Aorta (tissue), 5 donors: ENCODE data around the gene ATP11B. TPM values are rescaled to one million over a fixed set of nuclear protein-coding genes. Genes with fewer than 3 reads are reported as not detected.

Source experiments
- ATAC-seq: fragments of 200-7000 bp; cut with Tn5 transposase; one replicate; pipeline ENCODE4 v1.9.1; 2022; ENCODE audit warnings: moderate library complexity; ENCODE audit not compliant: low FRiP score
- DNase-seq, 2 donors: peaks; one replicate each; pipeline ENCODE4 v3.0.0-alpha.2; 2020
- H3K27ac ChIP-seq, 2 donors: one replicate each; pipeline ENCODE4 v1.5.1; 2013; ENCODE audit warnings: low read length in 2 of 2, mild to moderate bottlenecking in 2 of 2, moderate library complexity in 2 of 2, control low read depth in 1 of 2, inconsistent platforms in 1 of 2, low read depth in 1 of 2
- H3K27me3 ChIP-seq, 2 donors: one replicate each; pipeline ENCODE4 v1.6.1; 2013; ENCODE audit warnings: control low read depth in 1 of 2, low read length in 1 of 2, mild to moderate bottlenecking in 1 of 2, moderate library complexity in 1 of 2; ENCODE audit not compliant: insufficient read depth in 2 of 2, control insufficient read depth in 1 of 2
- H3K36me3 ChIP-seq, 2 donors: one replicate each; pipeline ENCODE4 v1.6.1; 2013; ENCODE audit warnings: control low read depth in 1 of 2, low read length in 1 of 2, mild to moderate bottlenecking in 1 of 2; ENCODE audit not compliant: insufficient read depth in 2 of 2, control insufficient read depth in 1 of 2
- H3K4me1 ChIP-seq, 2 donors: one replicate each; pipeline ENCODE4 v1.6.1; 2013; ENCODE audit warnings: low read length in 2 of 2, control low read depth in 1 of 2, mild to moderate bottlenecking in 1 of 2, moderate library complexity in 1 of 2; ENCODE audit not compliant: insufficient read depth in 2 of 2, control insufficient read depth in 1 of 2
- H3K4me3 ChIP-seq, 2 donors: one replicate each; pipeline ENCODE4 v1.5.1; 2013; ENCODE audit warnings: low read length in 2 of 2, control low read depth in 1 of 2, mild to moderate bottlenecking in 1 of 2
- H3K9me3 ChIP-seq: one replicate; pipeline ENCODE4 v1.6.1; 2013; ENCODE audit warnings: mild to moderate bottlenecking, low read length; ENCODE audit not compliant: control insufficient read depth
- WGBS, 2 donors: extraction: QIAGEN DNeasy Blood & Tissue Kit; methylation state at CpG; one replicate each; pipeline ENCODE4 v1.1.7; 2013; 5-methylcytosine and 5-hydroxymethylcytosine counted together
- intact Hi-C, 2 donors: fragments of 100-400 bp; cut with DNase I; formaldehyde crosslinking; loops; one replicate each; pipeline versions ENCODE4 v1.14.2 to v1.15.0; 2022
- polyA plus RNA-seq, 2 donors: library from polyadenylated mRNA; stranded (reverse); fragments of 200-250 nt; gene quantifications; one replicate each; pipeline ENCODE4 v1.2.3, GENCODE V29; 2013
- total RNA-seq, 2 donors: library from RNA; stranded (reverse); fragmentation: NEBNext Ultra II Directional; extraction: Animal tissue kit (Norgen Biotek cat#: 25700); gene quantifications; one replicate each; pipeline ENCODE4 v1.2.1, GENCODE V29; 2021
- donor health status: healthy with polysubstance abuse.
- donor health status: Bipolar disorder and iron deficiency.
- donor health status: DM: no; HTN: no; CAD: no.
- donor health status: DM: no; HTN: no; CAD: no.
- donor health status: DM: yes; HTN: yes; CAD: no.

The ATP11B gene
- total and polyA plus RNA-seq, 4 donors = 8.9 to 70.3 (median 37.5) TPM

DNA sequence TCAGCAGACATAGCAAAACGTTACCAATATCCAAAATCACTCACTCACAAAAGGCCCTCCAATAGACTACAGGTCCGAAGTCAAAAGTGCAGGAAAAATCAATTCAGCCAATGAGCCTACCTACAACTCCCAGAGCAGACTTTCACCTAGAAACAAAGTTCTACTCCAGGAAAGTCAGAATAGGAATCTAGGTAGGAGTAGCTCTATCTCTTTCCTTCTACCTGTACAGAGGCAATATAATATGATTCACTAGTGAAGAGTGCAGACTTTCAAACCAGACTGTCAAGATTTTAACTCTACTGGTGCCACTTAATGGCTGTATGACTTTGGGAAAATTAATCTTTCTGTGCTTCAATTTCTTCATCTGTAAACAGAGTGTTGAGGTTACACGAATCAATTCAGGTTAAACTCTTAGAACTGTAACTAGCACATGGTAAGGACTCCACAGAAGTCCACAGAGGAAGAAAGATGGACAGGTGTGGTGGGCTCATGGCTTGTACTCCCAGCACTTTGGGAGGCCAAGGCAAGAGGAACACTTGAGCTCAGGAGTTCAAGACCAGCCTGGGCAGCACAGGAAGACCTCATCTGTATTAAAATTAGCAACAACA is 177.6 kb downstream of the ATP11B start:
- ATAC-seq (no peak), DNase-seq (no peak)
- Histone ChIP-seq H3K36me3 (no peaks in the 10 kb centered on the region), H3K4me1 (no peaks in the 10 kb centered on the region), H3K27me3 (no peaks in the 10 kb centered on the region), H3K4me3 (no peak overlapping the region), H3K9me3 (no peaks in the 10 kb centered on the region), H3K27ac (no peak overlapping the region)
- WGBS, 2 donors = 78 to 83% methylated on average over 3 of the region's 3 CpGs
- intact Hi-C loops = no loop called here

Other genes with a start within 250 kb of the ATP11B start
- 10 to 100 TPM; 36.7 to 48.3 TPM for gene DCUN1D1, start 187.0 kb downstream of the ATP11B start, total RNA-seq
- 10 to 100 TPM; 12.1 to 14.1 TPM for gene DCUN1D1, start 187.0 kb downstream of the ATP11B start, polyA plus RNA-seq